Activated T-cell treated with anti-CD3 and anti-CD28 coated beads, Interleukin-2, amount 50 U/mL, for 24 hours (primary cell): Measurements from ENCODE around the gene ST6GALNAC3.
"Not testable (repeated sequence)": the region's sequence is repeated elsewhere in the genome, so short reads cannot be mapped to it uniquely, and the experiment has no call there.

ENCODE experiments used
- DNase-seq: peaks from one replicate; pipeline ENCODE4 v3.0.0-alpha.2; 2020
- H3K27ac Mint-ChIP-seq: 2 replicates; pipeline ENCODE4 v1.8.0; 2020; ENCODE audit warnings: mild to moderate bottlenecking, mixed read lengths
- H3K27me3 Mint-ChIP-seq: 2 replicates; pipeline ENCODE4 v1.8.0; 2020; ENCODE audit warnings: mixed read lengths
- H3K36me3 Mint-ChIP-seq: 2 replicates; pipeline ENCODE4 v1.8.0; 2020; ENCODE audit warnings: low read depth, mixed read lengths
- H3K4me1 Mint-ChIP-seq: 2 replicates; pipeline ENCODE4 v1.8.0; 2020; ENCODE audit warnings: low read depth, mixed read lengths
- H3K4me3 Mint-ChIP-seq: 2 replicates; pipeline ENCODE4 v1.8.0; 2020; ENCODE audit warnings: mild to moderate bottlenecking, moderate library complexity, mixed read lengths
- H3K9me3 Mint-ChIP-seq: 2 replicates; pipeline ENCODE4 v1.8.0; 2020; ENCODE audit warnings: mixed read lengths

The ST6GALNAC3 gene

GRCh38 chr1:76314730-76315129 lies 240.2 kb downstream of the ST6GALNAC3 start:
- H3K9me3 Mint-ChIP-seq: no peaks in the 10 kb centered on the region

GRCh38 chr1:76317299-76317900 lies 242.9 kb downstream of the ST6GALNAC3 start:
- Mint-ChIP-seq H3K4me3 (no peak overlapping the region), H3K4me1 (no peaks in the 10 kb centered on the region), H3K9me3 (no peaks in the 10 kb centered on the region), H3K27me3 (no peaks in the 10 kb centered on the region), H3K27ac (no peak overlapping the region), H3K36me3 (no peaks in the 10 kb centered on the region)
- no peak for DNase-seq

More at GRCh38 chr1:76314730-76315129, 240.2 kb downstream of the ST6GALNAC3 start:
- Mint-ChIP-seq H3K27me3 (no peaks in the 10 kb centered on the region), H3K4me3 (no peak overlapping the region), H3K36me3 (no peaks in the 10 kb centered on the region), H3K4me1 (no peaks in the 10 kb centered on the region), H3K27ac (no peak overlapping the region)
- no peak for DNase-seq

DNA sequence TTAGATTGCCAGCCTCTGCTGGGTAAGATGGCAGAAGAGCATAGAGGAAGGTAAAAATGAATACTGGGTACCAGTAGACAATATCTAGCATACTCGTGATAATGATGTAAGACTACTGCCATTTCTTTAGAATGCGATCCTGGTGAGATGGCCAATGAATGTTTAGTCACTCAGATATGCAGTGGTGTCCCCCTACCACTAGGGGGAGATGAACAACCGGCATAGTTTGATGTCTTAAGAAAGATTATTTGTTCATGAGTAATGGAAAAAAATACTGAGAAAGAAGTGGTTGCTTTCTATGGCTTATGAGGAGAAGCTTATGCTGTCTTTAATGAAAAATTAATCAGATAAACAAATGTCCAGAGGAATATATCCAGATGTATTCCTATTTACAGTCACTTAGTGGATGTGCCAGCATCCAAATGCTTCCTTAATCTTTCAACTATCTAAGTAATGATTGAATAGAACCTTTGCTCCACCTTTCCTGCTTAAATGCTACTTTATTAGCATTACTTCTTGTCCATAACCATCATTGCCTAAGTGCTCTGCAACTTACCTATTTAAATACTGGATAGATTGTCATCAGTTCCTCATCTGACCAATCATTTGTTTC lies 256.6 kb downstream of the ST6GALNAC3 start:
- no peaks in the 10 kb centered on the region for H3K36me3 Mint-ChIP-seq
- DNase-seq: no peak
- H3K4me3 Mint-ChIP-seq: no peak overlapping the region
- peaks cover 14% of the 10 kb centered on the region for H3K4me1 Mint-ChIP-seq
- no peak overlapping the region for H3K27ac Mint-ChIP-seq
- no peaks in the 10 kb centered on the region for H3K9me3 Mint-ChIP-seq
- no peaks in the 10 kb centered on the region for H3K27me3 Mint-ChIP-seq

DNA sequence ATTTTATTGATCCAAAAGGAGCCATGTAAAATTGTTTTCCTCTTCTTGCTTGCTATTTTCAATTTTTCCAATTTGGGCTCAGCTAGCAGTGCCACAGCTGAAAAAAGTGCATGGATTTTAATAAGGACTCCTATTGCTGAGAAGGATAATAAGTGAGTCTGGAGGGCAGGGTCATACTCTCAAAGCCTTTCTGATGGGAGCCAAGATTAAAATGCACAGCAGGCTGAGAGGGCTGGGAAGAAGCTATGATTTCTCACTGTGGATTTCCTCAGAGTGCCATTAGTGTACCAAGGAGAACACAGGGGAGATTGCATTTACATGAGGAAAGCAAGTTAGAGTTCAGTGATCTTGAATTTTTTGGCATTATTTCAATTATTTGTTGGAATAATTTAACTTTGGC lies 261.3 kb downstream of the ST6GALNAC3 start:
- H3K4me3 Mint-ChIP-seq: no peak overlapping the region
- no peaks in the 10 kb centered on the region for H3K27me3 Mint-ChIP-seq
- peaks cover 6% of the 10 kb centered on the region for H3K4me1 Mint-ChIP-seq
- no peak for DNase-seq
- no peaks in the 10 kb centered on the region for H3K9me3 Mint-ChIP-seq
- no peak overlapping the region for H3K27ac Mint-ChIP-seq
- H3K36me3 Mint-ChIP-seq: no peaks in the 10 kb centered on the region

DNA sequence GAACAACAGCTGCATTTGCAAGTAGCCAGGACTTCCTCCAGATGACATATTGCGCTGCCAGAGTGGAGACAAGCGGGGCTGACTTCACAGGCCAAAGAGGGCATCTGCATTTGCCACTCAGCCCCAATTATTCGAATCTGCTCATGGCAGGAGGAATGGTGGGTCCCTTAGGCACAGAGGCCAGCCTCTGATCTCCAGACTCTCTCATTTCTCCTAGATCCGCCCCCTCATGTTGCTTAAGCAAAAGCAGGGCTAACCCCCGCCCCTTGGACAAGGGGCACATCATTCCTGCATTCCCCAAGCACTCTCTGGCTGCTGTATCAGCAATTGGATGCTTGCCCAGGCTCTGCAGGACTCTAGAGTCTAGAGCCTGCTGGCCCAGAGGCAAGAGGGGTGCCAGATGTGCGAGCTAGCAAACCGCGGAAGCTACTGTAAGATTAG lies 262.4 kb downstream of the ST6GALNAC3 start:
- no peaks in the 10 kb centered on the region for H3K4me1 Mint-ChIP-seq
- H3K27ac Mint-ChIP-seq: no peak overlapping the region
- no peak overlapping the region for H3K4me3 Mint-ChIP-seq
- H3K27me3 Mint-ChIP-seq: no peaks in the 10 kb centered on the region
- no peak for DNase-seq
- H3K36me3 Mint-ChIP-seq: no peaks in the 10 kb centered on the region
- peaks cover 3% of the 10 kb centered on the region for H3K9me3 Mint-ChIP-seq

- peaks cover 6% of the 10 kb centered on the region for H3K9me3 Mint-ChIP-seq
- no peaks in the 10 kb centered on the region for H3K4me1 Mint-ChIP-seq
Observed at GRCh38 chr1:76337542-76338219, 263.1 kb downstream of the ST6GALNAC3 start.

GRCh38 chr1:76340056-76340455 lies 265.5 kb downstream of the ST6GALNAC3 start:
- H3K9me3 Mint-ChIP-seq: peaks cover 6% of the 10 kb centered on the region

More at GRCh38 chr1:76337542-76338219, 263.1 kb downstream of the ST6GALNAC3 start:
- no peak for DNase-seq
- Mint-ChIP-seq H3K4me3 (no peak overlapping the region), H3K27ac (no peak overlapping the region), H3K27me3 (no peaks in the 10 kb centered on the region), H3K36me3 (no peaks in the 10 kb centered on the region)

GRCh38 chr1:76341816-76342215 lies 267.3 kb downstream of the ST6GALNAC3 start:
- H3K9me3 Mint-ChIP-seq, H3K36me3 Mint-ChIP-seq, H3K4me1 Mint-ChIP-seq, H3K4me3 Mint-ChIP-seq, DNase-seq, H3K27ac Mint-ChIP-seq, H3K27me3 Mint-ChIP-seq: not testable (repeated sequence)

More at GRCh38 chr1:76340056-76340455, 265.5 kb downstream of the ST6GALNAC3 start:
- H3K36me3 Mint-ChIP-seq: no peaks in the 10 kb centered on the region
- H3K4me1 Mint-ChIP-seq: peaks cover 4% of the 10 kb centered on the region
- H3K4me3 Mint-ChIP-seq: no peak overlapping the region
- H3K27me3 Mint-ChIP-seq: no peaks in the 10 kb centered on the region
- H3K27ac Mint-ChIP-seq: no peak overlapping the region
- no peak for DNase-seq

DNA sequence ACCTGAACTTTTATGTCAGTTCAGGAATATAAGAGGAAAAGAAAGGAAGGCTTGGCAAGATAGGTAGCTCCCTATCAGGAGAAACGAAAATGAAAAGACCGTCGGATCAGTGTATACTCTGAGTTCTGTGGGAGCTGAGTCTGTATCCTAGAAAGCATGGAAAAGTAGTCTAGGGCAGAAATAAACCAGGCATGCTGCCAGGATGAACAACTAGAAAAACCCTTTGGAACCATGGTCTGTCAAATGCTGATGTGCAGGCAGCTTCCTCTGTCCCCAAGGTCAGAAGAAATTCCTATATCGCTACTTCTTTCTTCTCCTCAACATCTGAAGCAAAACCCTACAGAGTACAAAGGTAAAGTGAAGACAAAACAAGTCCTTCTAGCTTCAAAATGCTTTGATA lies 268.8 kb downstream of the ST6GALNAC3 start:
- Mint-ChIP-seq H3K4me1 (peaks cover 4% of the 10 kb centered on the region), H3K27me3 (no peaks in the 10 kb centered on the region), H3K9me3 (peaks cover 6% of the 10 kb centered on the region), H3K27ac (no peak overlapping the region), H3K4me3 (no peak overlapping the region), H3K36me3 (no peaks in the 10 kb centered on the region)
- DNase-seq: no peak

GRCh38 chr1:76351655-76352054 lies 277.1 kb downstream of the ST6GALNAC3 start:
- H3K4me3 Mint-ChIP-seq: no peak overlapping the region
- peaks cover 2% of the 10 kb centered on the region for H3K4me1 Mint-ChIP-seq

DNA sequence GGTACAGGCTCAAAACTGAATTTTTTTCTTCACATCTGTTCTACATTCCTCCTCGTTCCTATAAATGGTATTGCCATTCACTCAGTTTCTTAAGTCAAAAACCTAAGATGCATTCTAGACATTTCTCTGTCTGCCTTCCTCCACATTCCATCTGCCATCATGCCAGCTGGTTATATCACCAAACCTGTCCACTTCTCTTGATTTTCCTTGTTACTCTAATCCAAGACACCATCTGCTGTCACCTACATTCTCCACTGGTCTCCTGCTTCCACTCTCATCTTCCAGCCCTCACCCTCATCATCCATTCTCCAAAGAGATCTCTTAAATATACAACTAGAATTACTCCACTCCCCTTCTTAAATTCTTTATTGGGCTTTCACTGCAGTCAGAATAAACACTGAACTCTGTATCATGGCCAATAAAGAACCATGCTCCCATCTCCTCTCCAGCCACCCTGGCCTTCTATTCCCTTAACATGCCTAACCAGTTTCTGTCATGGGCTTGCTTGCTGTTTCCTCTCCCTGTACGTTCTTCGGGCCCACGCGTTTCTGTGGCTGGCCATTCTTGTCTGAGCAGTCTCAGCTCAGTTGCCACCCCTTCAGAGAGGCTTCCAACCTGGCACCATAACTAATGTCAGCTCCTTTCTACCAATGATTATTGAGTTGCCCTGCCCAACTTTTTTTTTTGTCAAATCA lies 278.3 kb downstream of the ST6GALNAC3 start:
- H3K4me1 Mint-ChIP-seq: peaks cover 2% of the 10 kb centered on the region
- H3K36me3 Mint-ChIP-seq: no peaks in the 10 kb centered on the region
- DNase-seq: no peak
- no peak overlapping the region for H3K4me3 Mint-ChIP-seq
- H3K27ac Mint-ChIP-seq: no peak overlapping the region
- H3K27me3 Mint-ChIP-seq: no peaks in the 10 kb centered on the region
- H3K9me3 Mint-ChIP-seq: no peaks in the 10 kb centered on the region

More at GRCh38 chr1:76351655-76352054, 277.1 kb downstream of the ST6GALNAC3 start:
- no peak for DNase-seq
- Mint-ChIP-seq H3K36me3 (no peaks in the 10 kb centered on the region), H3K27ac (no peak overlapping the region), H3K27me3 (no peaks in the 10 kb centered on the region), H3K9me3 (no peaks in the 10 kb centered on the region)

DNA sequence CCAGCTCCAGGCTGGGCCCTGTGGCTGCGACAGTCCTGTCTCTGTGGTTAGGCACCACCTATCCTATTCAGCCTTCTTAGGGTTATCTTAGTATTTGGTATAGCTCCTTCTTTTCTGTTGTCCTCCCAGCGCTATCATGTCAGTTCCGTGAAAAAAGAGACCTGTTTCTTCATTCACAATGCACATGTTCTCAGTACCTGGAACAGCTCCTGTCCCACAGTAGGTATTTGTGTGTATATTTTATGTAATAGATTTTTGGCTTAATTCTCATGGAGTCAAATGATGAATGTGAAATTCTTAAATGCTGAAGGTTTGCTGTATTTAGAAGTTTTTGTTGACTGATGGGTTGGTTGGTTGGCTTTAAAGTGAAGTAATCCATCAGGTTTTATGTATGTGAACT lies 279.7 kb downstream of the ST6GALNAC3 start:
- H3K9me3 Mint-ChIP-seq: no peaks in the 10 kb centered on the region
- H3K4me1 Mint-ChIP-seq: peaks cover 2% of the 10 kb centered on the region
- H3K4me3 Mint-ChIP-seq: no peak overlapping the region
- H3K27ac Mint-ChIP-seq: no peak overlapping the region
- no peaks in the 10 kb centered on the region for H3K36me3 Mint-ChIP-seq
- no peaks in the 10 kb centered on the region for H3K27me3 Mint-ChIP-seq
- DNase-seq: no peak

DNA sequence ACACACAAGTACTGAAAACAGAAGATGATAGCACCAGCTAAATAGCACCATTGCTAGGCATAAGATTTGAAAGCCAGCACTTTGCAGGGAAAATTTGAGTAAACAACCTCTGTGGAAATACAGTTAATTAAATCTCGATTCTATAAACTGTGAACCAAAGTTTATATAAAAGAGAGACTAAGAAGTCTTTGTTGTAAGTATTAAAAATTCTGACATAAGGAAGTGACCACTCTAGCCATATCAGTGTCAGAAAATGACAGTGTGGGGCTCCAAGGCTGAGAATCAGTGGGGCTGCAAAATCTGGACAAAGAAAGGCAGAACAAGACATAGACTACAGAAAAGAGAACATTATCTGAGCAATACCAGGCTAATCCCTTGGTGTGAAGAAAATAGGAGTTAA lies 292.2 kb downstream of the ST6GALNAC3 start:
- no peak overlapping the region for H3K4me3 Mint-ChIP-seq
- H3K27me3 Mint-ChIP-seq: no peaks in the 10 kb centered on the region
- H3K9me3 Mint-ChIP-seq: no peaks in the 10 kb centered on the region
- H3K4me1 Mint-ChIP-seq: peaks cover 3% of the 10 kb centered on the region
- no peak overlapping the region for H3K27ac Mint-ChIP-seq
- H3K36me3 Mint-ChIP-seq: no peaks in the 10 kb centered on the region
- DNase-seq: no peak

GRCh38 chr1:76371941-76372340 lies 297.4 kb downstream of the ST6GALNAC3 start:
- Mint-ChIP-seq H3K27me3 (no peaks in the 10 kb centered on the region), H3K27ac (no peak overlapping the region), H3K4me1 (peaks cover 3% of the 10 kb centered on the region), H3K9me3 (no peaks in the 10 kb centered on the region), H3K4me3 (no peak overlapping the region), H3K36me3 (no peaks in the 10 kb centered on the region)
- no peak for DNase-seq
